ENCODE measurements around the gene TXNRD3.

The TXNRD3 gene

GRCh38 chr3:126666658-126667528 is 12.0 kb upstream of the TXNRD3 start:
- H3F3A ChIP-seq (ENCODE audit: low read depth): no peaks in the 10 kb centered on the region
- peaks cover 5% of the 10 kb centered on the region for H3K4me1 ChIP-seq (ENCODE audit: insufficient read depth, low read length, poor library complexity, severe bottlenecking)
- H2AFZ ChIP-seq (ENCODE audit: low read length): no peak overlapping the region
- H3K9me2 ChIP-seq (replicated peaks; ENCODE audit: low read depth, low read length): no peaks in the 10 kb centered on the region
- no peaks in the 10 kb centered on the region for H3K27me3 ChIP-seq (ENCODE audit: insufficient read depth, low read length, poor library complexity, severe bottlenecking)
- H4K20me1 ChIP-seq (ENCODE audit: insufficient read depth, low read length, poor library complexity, severe bottlenecking): no peaks in the 10 kb centered on the region
- no peak overlapping the region for H3K9ac ChIP-seq (ENCODE audit: low read depth, low read length, poor library complexity, severe bottlenecking)
- H3K79me2 ChIP-seq (ENCODE audit: insufficient read depth, low read length): no peaks in the 10 kb centered on the region
- no peaks in the 10 kb centered on the region; the same call in 1 of the 2 replicates for H3K9me3 ChIP-seq (ENCODE audit: insufficient read depth, low read depth, low read length)
- no peaks in the 10 kb centered on the region for H3K36me3 ChIP-seq (ENCODE audit: insufficient read depth, low read length)
- H3K4me2 ChIP-seq (ENCODE audit: low read depth, low read length, poor library complexity, severe bottlenecking): no peak overlapping the region
- no peak for TF ChIP-seq EZH2phosphoT487 (IDR thresholded peaks at IDR 0.05; ENCODE audit: borderline replicate concordance)
- no peak for TF ChIP-seq CTCF (conservative IDR thresholded peaks at IDR 0.05; ENCODE audit: low read length)
- no peak overlapping the region for H3K4me3 ChIP-seq (ENCODE audit: low read length, poor library complexity, severe bottlenecking)

GRCh38 chr3:126665959-126666657 is 11.2 kb upstream of the TXNRD3 start:
- TF ChIP-seq CTCF (conservative IDR thresholded peaks at IDR 0.05; ENCODE audit: low read length): no peak
- no peak for TF ChIP-seq EZH2phosphoT487 (IDR thresholded peaks at IDR 0.05; ENCODE audit: borderline replicate concordance)
- no peak overlapping the region for H2AFZ ChIP-seq (ENCODE audit: low read length)
- no peaks in the 10 kb centered on the region for H3F3A ChIP-seq (ENCODE audit: low read depth)
- no peak overlapping the region for H3K9ac ChIP-seq (ENCODE audit: low read depth, low read length, poor library complexity, severe bottlenecking)
- H3K9me2 ChIP-seq (replicated peaks; ENCODE audit: low read depth, low read length): no peaks in the 10 kb centered on the region
- no peak overlapping the region for H3K4me2 ChIP-seq (ENCODE audit: low read depth, low read length, poor library complexity, severe bottlenecking)
- no peaks in the 10 kb centered on the region for H4K20me1 ChIP-seq (ENCODE audit: insufficient read depth, low read length, poor library complexity, severe bottlenecking)
- no peaks in the 10 kb centered on the region for H3K79me2 ChIP-seq (ENCODE audit: insufficient read depth, low read length)
- H3K27me3 ChIP-seq (ENCODE audit: insufficient read depth, low read length, poor library complexity, severe bottlenecking): no peaks in the 10 kb centered on the region
- H3K4me3 ChIP-seq (ENCODE audit: low read length, poor library complexity, severe bottlenecking): no peak overlapping the region
- no peaks in the 10 kb centered on the region; the same call in 1 of the 2 replicates for H3K9me3 ChIP-seq (ENCODE audit: insufficient read depth, low read depth, low read length)
- H3K36me3 ChIP-seq (ENCODE audit: insufficient read depth, low read length): no peaks in the 10 kb centered on the region
- H3K4me1 ChIP-seq (ENCODE audit: insufficient read depth, low read length, poor library complexity, severe bottlenecking): no peaks in the 10 kb centered on the region

GRCh38 chr3:126665221-126665936 is 10.5 kb upstream of the TXNRD3 start:
- no peaks in the 10 kb centered on the region for H3K9me3 ChIP-seq (ENCODE audit: insufficient read depth, low read depth, low read length)
- no peaks in the 10 kb centered on the region for H3F3A ChIP-seq (ENCODE audit: low read depth)
- no peaks in the 10 kb centered on the region for H3K27me3 ChIP-seq (ENCODE audit: insufficient read depth, low read length, poor library complexity, severe bottlenecking)
- no peak overlapping the region for H3K4me3 ChIP-seq (ENCODE audit: low read length, poor library complexity, severe bottlenecking)
- H3K9me2 ChIP-seq (replicated peaks; ENCODE audit: low read depth, low read length): no peaks in the 10 kb centered on the region
- no peak overlapping the region for H3K9ac ChIP-seq (ENCODE audit: low read depth, low read length, poor library complexity, severe bottlenecking)
- H3K4me2 ChIP-seq (ENCODE audit: low read depth, low read length, poor library complexity, severe bottlenecking): no peak overlapping the region
- no peak overlapping the region for H2AFZ ChIP-seq (ENCODE audit: low read length)
- no peaks in the 10 kb centered on the region for H3K4me1 ChIP-seq (ENCODE audit: insufficient read depth, low read length, poor library complexity, severe bottlenecking)
- H3K79me2 ChIP-seq (ENCODE audit: insufficient read depth, low read length): no peaks in the 10 kb centered on the region
- H4K20me1 ChIP-seq (ENCODE audit: insufficient read depth, low read length, poor library complexity, severe bottlenecking): no peaks in the 10 kb centered on the region
- H3K36me3 ChIP-seq (ENCODE audit: insufficient read depth, low read length): no peaks in the 10 kb centered on the region
- TF ChIP-seq EZH2phosphoT487 (IDR thresholded peaks at IDR 0.05; ENCODE audit: borderline replicate concordance): no peak
- TF ChIP-seq CTCF (conservative IDR thresholded peaks at IDR 0.05; ENCODE audit: low read length): no peak
